HG02759 (cell line): ENCODE data around the gene CNRIP1.

Experiments used
- ATAC-seq: cut with Tn5 transposase; IDR thresholded peaks from one replicate; pipeline ENCODE4 v1.9.1; 2021; ENCODE audit warnings: mild to moderate bottlenecking, moderate library complexity; ENCODE audit not compliant: unreplicated experiment

Gene CNRIP1

GRCh38 chr2:68252400-68253218, 67.1 kb downstream of the CNRIP1 start, which contains the start of gene PPP3R1:
TSS of gene PPP3R1 (minus strand) at chr2:68252532. CDS start at chr2:68252127, 405 bp downstream.
- peak; percentile 88 for ATAC-seq

DNA sequence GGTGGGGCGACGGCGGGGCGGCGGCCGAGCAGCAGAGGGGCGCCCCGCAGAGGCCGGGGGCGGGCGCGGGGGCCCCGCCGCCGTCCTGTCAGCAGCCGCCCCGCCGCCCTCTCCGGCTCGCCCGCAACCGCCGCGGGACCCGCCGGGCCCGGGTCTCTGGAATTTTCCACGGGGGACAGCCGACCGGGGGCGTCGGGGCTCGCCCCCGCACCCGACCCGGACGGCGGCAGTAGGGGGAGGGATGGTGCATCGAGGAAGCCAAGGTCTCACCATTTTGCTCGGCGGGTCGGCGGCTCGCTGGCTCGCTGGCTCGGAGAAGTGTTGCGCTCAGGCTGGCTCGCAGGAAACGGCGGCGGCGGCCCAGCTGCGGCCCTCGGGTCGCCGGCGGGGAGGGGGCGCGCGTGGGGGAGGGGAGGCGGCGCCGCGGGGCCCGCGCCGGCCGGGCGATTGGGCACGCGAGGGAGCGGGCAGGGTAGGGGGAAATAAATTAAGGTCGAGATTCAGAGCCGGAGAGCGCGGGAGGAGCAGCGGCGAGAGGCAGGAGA, 67.8 kb downstream of the CNRIP1 start:
- peak; percentile 16 for ATAC-seq

DNA sequence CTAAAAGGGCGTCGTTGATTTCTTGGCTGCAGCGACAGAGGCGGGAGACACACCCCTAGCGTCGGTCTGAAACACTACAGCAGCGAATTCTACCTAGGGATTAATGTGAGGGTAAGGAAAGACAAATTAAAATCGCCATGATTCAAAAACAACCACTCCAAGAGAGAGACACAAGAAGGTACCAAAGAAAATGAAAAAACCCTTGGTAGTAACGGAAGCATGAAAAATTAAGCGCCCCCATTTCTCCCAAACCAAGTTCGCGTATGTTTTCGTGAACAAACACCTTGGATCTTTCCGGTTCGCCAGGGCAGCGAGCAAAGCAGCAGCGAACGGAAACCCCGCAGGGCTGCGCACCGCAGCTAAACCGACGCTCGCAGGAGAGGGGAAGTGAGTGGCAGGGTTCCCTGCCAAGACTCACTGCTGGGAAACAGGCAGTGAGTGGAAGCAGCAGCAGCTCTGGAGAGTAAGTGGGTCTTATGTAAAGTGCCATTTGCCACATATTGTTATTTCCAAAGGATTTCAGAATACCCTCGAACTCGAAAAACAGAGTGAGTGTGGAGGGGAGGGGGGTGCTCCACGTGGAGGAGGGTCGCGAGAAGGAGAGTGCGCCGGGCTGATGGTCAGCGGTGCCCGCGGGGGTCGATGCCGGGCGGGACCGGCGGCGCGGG, 68.4 kb downstream of the CNRIP1 start:
- ATAC-seq = peak; percentile 48

GRCh38 chr2:68250652-68251186, 69.0 kb downstream of the CNRIP1 start:
- no peak for ATAC-seq

GRCh38 chr2:68250196-68250595, 69.6 kb downstream of the CNRIP1 start:
- no peak for ATAC-seq

- ATAC-seq = no peak
Observed at GRCh38 chr2:68248806-68249205, 70.9 kb downstream of the CNRIP1 start.

DNA sequence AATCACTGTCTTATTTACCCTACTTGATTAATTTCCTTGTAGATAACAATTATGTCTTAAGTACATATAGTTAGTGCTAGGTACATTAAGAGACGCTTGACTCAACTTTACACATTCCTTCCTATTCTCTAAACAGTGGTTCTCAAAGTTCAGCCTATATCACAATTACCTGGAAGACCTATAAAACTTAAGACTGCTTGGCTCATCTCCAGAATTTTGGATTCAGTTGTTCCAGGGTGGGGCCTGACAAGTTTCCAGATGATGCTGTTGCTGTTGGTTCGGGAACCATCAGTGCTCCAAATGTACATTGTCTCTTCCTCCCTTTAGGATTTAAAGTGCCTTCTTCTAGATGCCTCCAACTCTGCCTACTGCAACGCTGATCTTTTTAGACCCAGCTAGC, 71.4 kb downstream of the CNRIP1 start:
- no peak for ATAC-seq

DNA sequence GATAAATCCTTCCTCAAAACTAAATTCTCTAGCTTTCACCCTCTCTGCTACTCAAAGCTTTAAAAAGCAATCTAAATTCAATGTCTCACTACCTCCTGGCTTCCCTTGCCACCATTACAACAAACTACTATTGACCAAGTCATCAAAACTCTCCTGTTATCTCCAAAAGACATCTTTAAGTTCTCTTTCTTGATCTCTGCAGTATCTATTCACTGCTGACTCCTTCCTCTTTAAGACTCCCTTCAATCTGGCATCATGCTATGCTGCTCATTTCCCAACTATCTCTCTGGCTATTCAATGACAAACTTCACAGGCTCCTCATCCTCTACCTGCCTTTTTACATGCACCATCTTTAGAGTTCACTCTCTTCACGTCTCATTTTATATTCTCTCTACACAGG, 73.4 kb downstream of the CNRIP1 start:
- no peak for ATAC-seq

- ATAC-seq = no peak
Observed at GRCh38 chr2:68245672-68246071, 74.1 kb downstream of the CNRIP1 start.

- no peak for ATAC-seq
Observed at GRCh38 chr2:68245066-68245465, 74.7 kb downstream of the CNRIP1 start.

DNA sequence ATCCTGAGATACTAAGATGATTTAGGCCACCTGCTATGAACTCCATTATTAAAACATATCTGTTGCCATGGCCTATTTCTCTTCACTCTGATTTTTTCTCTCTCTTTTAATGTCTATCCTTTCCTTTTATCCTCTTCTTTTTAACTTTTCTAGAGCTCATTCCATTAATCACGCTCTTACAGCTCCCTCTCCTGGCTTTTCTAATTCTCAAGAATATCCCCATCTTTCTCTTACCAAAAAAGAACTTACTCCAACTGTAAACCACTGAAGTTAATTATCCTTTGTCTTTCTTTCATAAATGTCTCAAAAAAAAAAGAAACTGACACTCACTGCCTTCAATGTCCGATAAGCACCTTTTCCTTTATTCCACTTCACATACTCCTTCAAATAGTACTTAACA, 75.3 kb downstream of the CNRIP1 start:
- ATAC-seq = no peak
